ENCODE results near the gene STON2.

The STON2 gene

DNA sequence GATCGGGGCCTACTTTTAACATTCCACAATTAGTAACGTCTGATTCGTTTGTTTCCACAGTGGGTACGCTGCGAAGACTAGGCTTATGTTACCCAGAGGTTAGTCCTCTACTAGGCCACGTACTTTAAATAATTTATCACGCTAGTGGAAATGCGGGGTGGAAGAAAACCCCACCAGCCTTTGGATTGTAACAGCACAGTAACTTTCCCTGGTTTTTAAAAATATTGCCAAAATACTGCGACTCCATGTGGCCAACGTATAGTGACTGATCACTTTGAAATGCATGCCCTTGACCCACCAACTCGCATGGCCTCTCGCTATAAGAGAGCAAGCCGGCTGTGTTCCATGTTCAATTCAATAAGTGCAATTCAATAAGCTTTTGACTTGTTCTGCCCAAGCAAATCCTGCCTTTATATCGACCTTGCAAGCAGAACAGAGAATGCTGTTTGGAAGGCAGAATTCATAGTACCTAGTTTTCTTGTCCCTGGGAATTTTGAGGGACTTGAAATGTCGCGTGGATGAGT lies 178.5 kb downstream of the STON2 start:
- DNase-seq (ENCODE audit: low read depth): peak; percentile 11

DNA sequence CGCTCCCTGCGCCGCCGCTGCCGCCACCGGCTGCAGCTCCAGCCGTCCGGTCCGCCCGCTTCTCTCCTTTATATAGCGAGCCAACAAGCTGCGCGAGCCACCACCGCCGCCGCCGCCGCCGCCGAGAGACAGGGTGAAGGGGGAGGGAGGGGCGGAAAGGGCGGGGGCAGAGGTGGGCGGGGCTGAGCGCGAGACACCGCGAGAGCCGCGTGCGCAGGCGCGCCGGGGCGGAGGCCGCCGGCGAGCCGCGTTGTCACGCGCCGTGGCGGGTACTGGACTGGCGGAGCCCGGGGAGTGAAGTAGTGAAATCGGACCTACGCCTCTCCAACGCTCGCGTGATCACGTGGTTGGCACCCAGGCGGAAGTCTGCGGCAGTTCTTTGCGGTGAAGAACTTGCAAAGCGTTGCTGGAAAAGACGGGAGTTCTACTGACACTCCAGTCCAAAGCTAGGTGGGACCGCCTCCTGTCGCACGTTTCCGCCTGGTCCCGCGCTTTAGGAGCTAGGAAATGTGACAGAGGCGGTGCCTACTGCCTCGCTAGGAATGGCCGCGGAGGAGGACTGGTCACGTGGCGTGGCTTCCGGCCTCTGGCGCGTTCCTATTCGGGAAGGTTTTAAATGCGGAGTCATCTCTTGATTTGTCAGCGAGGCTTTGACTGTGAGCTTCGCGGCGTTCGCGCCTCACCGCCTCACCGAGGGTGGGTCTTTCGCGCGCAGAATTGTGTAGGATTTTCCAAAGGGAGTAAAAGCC lies 179.1 kb downstream of the STON2 start, which contains the start of gene GTF2A1:
Gene GTF2A1, minus strand, starts transcription at position 130 of the 749 bp plus-strand sequence. CDS start 441 bp downstream, outside the sequence.
- DNase-seq (ENCODE audit: low read depth): peak; percentile 96

DNA sequence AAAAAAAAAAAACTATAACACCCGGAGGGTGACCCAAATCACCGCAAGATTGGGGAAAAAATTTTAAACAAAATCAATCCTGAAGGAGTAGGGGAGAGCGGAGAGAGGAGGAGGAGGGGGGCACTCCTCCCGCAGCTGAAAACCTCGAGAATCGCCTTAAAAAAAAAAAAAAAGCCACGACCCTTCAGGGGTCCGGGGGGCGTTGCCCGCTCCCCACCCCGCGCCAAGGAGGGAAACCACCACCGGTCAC lies 179.6 kb downstream of the STON2 start:
- no peak for DNase-seq (ENCODE audit: low read depth)

DNA sequence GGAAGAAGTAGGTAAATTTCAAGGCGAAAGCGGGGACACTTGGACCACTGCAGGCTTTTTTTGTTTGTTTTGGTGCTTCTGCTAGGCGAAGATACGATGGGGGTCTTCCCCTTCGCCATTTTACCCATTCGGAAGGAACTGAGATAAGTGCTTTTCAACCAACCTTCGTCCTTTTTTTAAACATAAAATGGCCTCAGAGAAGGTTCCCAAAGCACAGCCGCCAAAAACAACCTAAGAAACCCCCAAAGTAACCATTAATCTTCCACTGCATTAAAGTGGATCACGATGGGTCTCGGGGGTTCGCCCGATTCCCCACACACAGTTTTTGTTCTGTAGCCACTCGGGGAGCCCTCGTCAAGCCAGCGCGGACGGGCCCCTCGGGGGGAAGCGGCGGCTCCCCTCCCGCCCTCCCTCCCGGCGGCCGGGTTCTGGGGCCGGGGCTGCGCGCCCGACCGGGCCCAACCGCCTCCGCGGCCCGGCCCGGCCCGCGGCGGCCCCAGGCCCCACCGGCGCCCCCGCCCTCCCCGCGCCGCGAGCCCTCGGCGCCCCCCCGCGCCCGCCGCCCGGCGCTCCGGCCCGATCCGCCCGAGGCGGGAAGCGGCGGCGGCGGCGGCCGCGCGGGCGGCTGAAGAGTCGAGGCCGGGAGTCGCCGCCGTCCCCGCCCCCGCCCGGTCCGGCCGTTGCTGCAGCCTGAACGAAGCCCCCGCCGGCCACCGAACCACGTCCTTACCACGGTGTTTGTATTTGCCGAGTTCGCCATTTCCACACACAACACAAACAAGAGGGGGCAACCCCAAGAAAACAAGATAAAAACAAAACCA lies 180.2 kb downstream of the STON2 start:
- DNase-seq (ENCODE audit: low read depth): peak; percentile 26

DNA sequence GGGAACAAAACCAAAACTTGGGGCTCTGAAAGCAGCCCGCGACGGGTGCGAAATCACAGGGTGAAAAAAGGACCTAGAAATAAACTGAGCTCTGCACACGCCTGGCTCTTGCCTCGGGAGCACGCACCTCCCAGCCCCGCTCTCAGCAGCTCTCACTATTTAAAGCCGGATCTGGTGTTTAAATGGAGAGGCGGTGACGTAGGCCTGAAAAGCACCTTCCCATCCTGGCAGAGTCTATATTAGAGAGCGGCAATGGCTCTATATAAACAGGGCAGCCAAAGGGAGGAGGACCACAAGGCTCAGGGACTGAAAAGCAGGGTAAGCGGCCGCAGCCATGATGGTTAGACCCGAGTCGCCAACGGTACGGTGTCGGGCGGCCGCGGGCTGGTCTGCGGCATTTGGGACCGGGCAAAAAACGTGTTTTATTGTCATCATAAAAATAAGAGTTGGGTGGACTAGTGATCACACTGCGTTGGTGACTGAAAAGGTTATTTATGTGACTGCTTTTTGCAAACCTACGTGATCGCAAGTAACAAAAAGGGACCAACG lies 180.8 kb downstream of the STON2 start:
- DNase-seq (ENCODE audit: low read depth): peak; percentile 98

DNA sequence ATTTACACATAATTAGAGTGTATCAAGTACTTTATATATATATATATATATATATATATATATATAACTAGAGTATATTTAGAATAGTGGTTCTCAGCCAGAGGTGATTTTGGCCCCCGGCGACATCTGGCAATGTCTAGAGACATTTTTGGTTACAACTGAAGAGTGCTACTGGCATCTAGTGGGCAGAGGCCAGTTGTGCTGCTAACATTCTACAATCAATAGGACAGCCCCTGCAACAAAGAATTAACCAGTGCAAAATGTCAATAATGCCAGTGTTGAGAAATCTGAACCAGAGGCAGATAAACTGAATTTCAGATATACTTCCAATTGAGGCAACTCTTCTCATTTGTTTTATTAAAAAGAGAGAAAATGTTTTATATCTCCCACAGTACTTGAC lies 188.3 kb downstream of the STON2 start:
- DNase-seq (ENCODE audit: low read depth): peak; percentile 28

Measured in iris pigment epithelial cell (primary cell).